GM19468 (cell line): Measurements from ENCODE around the gene COA5.

ENCODE experiments used
- ATAC-seq: cut with Tn5 transposase; IDR thresholded peaks from one replicate; pipeline ENCODE4 v1.9.1; 2021; ENCODE audit warnings: mild to moderate bottlenecking, moderate library complexity, moderate number of reproducible peaks; ENCODE audit not compliant: unreplicated experiment; ENCODE audit errors: extremely low read depth

COA5 gene, protein sequence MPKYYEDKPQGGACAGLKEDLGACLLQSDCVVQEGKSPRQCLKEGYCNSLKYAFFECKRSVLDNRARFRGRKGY

DNA sequence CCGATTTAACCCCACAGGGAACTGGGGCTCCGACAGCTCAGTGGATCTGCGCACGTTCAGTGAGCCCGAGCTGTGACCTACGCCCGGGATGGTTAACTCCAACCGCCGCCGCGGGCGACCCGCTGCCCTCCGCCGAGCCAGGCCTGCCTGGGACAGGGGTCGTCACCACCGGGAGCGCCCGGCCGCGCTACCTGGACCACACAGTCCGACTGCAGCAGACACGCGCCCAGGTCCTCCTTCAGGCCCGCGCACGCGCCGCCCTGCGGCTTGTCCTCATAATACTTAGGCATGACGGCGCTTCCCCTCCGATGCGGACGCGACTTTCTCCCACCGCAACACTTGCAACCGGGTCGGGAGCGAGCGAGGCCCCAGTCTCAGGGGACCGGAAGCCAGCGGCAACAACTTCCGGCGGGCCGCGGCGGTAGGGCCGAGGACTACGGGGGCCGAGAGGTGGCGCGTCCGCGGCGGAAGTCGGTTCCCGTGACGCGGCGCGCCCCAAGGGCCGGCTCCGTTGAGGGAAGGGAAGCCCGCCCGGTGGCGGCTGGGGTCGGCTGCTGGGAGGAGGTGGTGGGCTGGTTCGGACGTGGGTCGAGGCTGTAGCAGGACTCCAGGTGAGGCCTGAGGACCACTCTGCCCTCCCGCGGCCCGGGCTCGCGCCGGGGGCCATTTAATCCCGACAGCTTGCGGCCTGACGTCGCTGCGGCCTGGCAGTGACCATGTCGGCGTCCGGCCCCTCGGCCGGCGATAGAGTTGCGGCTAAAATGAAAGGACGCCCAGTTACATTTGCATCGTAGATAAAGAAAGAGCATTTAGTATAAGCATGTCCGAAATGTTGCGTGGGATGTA lies at the start of gene COA5, which contains the start of gene UNC50:
TSS of gene COA5 (minus strand) at position 397 of the 846 bp plus-strand sequence. CDS start at position 290, 107 bp downstream.
TSS of gene UNC50 (plus strand) at position 474 of the 846 bp plus-strand sequence. CDS start 1,171 bp downstream, outside the sequence.
- peak; percentile 50 for ATAC-seq

- no peak for ATAC-seq
Measured at GRCh38 chr2:98656800-98657199, 48.5 kb upstream of the COA5 start.

DNA sequence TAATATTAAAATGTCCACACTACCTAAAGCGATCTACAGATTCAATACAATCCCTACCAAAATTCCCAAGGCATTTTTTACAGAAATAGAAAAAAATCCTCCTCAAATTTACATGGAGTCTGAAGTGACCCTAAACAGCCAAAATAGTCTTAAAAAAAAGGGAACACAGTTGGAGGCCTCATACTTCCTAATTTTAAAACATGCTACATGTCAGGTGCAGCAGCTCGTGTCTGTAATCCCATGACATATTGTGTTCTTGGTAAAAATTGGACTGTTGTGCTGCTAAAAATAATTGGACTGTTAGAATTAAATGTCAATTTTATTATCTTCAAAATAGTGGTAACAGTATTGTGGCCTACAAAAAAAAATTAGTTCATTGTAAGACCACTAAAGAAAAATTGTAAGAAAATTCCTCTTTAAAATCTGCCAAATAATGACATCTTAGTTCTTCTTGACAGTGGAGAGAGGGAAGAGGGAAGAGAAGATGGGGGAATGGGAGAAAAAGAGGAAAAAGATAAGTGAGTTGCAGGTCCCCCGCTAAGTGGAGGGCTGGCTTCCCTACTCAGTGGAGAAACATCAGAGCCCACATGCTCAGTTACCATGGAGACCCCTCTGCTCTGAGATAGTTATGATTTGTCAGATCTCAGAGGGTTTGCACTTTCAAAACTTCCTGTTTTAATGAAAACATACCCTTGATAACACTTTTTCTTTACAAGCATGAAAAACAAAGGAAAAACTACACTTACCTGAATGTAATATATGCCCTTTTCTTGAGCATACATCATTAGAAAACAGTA lies 46.6 kb upstream of the COA5 start:
- ATAC-seq, result no peak

DNA sequence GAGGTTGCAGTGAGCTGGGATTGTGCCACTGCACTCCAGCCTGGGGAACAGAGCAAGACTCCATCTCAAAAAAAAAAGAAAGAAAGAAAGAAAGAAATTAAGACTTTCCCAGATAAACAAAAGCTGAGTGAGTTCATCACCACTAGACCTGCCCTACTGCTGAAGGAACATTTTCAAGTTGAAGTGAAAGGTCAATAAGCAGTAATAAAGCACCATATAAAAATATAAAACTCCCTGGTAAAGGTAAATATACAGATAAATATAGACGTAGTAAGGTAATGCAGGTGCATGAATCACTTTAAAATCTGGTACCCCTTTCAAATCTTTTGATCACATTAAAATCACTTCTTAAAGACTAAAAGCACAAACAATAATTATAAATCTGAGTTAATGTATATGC lies 42.7 kb upstream of the COA5 start:
- no peak for ATAC-seq

GRCh38 chr2:98649992-98650375 lies 41.7 kb upstream of the COA5 start:
- no peak for ATAC-seq

- no peak for ATAC-seq
Measured at GRCh38 chr2:98649135-98649991, 41.1 kb upstream of the COA5 start.

GRCh38 chr2:98648451-98648850 lies 40.1 kb upstream of the COA5 start:
- ATAC-seq, result no peak

GRCh38 chr2:98647636-98648035 lies 39.3 kb upstream of the COA5 start:
- ATAC-seq, result no peak

DNA sequence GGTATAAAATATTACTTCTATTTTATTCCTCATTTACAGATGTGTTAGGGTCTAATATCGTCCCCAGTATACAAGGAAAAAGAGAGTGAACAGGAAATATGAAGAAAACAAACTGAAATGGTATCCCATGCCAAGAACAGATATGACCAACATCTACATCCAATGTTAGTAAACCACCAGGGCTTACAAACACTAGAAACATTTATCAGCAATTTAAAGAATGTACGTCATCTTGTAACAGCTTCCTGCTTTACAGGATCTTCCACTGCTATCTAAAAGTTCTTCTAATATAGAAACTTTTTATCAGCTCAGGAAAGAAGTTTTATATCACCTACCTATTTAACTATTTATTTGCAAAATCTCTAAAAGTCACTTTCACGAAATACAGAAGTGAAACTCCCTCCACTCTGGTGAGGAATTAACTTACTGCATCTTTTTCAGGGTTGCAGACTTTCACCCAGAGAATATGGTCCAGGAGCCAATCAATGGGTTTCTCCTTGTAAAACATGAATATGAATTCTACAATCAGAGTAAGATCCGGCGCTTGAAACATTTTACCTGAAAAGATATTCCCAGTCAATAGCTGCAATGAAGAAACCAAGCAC lies 35.3 kb upstream of the COA5 start:
- no peak for ATAC-seq

DNA sequence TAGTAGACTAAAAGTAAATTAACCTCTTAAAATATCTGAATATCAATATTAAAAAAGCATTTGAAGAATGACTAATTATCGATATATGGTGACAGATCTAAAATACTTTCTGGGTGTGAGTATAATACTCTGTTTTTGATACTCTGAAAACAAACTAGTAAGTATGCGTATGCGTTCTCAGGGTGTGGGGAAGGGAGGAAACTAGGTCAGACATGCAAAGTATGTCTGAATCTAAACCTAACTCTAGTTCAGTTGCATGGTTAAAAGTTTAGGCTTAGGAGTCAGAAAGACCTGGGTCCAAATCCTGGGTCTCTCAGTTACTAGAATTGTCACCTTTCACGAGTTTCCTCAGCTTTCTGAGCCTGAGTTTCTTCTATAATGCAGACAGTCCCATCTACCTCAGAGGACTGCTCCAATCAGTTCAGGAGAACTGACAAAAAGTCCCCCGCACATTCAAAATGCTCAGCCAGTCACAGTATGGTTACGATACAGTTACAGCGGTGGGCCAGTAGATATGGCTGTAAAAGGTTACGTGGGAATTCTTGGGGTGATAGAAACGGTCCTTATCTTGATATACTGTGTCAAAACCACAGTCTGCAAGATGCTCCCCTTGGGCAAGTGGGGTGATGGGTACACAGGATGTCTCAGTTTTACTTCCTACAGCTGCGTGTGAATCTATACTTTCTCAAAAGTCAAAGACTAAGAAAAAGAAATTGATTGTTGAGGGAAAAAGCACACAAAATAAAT lies 29.3 kb upstream of the COA5 start:
- peak; percentile 49 for ATAC-seq

DNA sequence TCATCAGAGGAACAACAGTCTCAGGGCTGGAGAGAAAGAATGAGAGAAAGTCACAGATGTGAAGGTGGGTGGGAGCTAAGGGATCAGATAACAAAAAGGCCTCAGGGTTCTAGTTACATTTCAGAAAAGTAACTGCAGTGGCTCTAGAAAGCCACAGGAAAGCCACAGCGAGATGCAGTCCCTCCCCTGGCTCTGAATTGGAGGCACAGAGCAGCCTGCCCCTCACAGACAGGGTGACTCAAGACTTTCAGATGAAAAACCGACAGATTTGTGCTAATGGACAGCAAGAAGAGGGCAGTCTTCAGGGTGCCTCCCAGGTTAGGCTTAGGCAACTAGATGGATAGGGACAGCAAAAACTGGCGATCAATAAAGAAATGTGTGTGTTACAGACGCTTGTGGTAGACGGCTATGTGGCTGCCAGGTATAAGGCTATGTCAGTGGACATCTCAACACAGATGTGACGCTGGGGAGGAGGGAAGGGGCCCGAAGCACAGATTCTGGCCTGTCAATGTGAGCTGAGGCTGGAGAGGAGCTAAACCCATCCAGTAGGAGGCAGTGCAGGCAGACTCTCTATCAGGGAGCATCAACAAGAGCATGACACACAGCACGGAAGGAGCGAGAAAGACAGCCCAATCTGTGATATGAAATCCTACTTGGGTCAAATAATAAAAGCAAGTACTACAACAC lies 26.2 kb upstream of the COA5 start:
- no peak for ATAC-seq

GRCh38 chr2:98632351-98632750 lies 24.0 kb upstream of the COA5 start:
- ATAC-seq, result no peak

DNA sequence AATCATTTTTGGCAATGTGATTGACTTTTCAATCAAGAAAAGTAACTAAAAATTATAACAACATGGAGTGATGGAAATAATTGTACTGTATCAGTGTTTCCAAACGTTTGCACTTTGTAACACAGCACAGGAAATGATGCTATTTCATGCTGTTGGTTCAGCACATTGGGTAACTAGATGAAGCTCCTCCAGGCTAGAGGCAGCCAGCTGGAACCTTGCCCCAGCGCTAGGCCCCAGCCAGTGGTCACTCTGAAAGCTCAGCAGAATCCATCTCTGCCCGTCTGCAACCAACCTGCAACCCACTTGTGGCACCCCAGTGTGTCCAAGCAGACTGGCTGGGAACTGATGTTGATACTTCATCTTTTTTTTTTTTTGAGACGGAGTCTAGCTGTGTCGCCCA lies 15.3 kb upstream of the COA5 start:
- no peak for ATAC-seq

- no peak for ATAC-seq
Measured at GRCh38 chr2:98617149-98617548, 8.8 kb upstream of the COA5 start.

DNA sequence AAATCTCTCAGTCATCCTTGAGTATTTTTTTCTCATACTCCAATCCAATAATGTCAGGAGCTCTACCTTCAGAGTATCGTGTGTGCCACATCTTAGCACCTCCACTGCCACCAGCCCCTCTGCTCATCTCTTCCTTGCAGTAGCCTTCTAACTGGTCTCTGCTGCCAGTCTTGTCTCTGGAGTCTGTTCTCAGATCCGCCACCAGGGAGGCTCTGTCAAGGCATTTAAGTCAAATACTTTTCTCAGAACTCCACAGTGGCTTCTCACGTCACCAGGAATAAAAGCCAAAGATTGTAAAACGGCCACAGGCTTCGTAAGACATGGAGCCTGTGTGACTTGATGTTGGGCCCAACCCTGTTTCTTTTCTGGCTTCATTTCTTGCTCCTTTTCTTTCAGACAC lies 7.2 kb upstream of the COA5 start:
- ATAC-seq, result no peak

- no peak for ATAC-seq
Measured at GRCh38 chr2:98614024-98614739, 5.9 kb upstream of the COA5 start.

- no peak for ATAC-seq
Measured at GRCh38 chr2:98608962-98609604, 771 bp upstream of the COA5 start.
